Glutamatergic neuron (in vitro differentiated cells): ENCODE measurements around the gene RBM39. TPM values are rescaled to one million over a fixed set of nuclear protein-coding genes. Genes with fewer than 3 reads are reported as not detected.
A peak's percentile ranks its signal among the peaks of the same experiment; 100 is the strongest.
"Not testable (repeated sequence)": the region's sequence is repeated elsewhere in the genome, so short reads cannot be mapped to it uniquely, and the experiment has no call there.

ENCODE experiments used
- DNase-seq: peaks from one replicate; pipeline ENCODE4 v3.0.0; 2022
- H3K27ac Mint-ChIP-seq: one replicate; pipeline ENCODE4 v1.8.0; 2020; ENCODE audit warnings: mild to moderate bottlenecking, mixed read lengths, inconsistent platforms; ENCODE audit not compliant: unreplicated experiment
- H3K27me3 Mint-ChIP-seq: one replicate; pipeline ENCODE4 v1.8.0; 2020; ENCODE audit warnings: mild to moderate bottlenecking, moderate library complexity, mixed read lengths, inconsistent platforms; ENCODE audit not compliant: unreplicated experiment
- H3K36me3 Mint-ChIP-seq: one replicate; pipeline ENCODE4 v1.8.0; 2020; ENCODE audit warnings: mild to moderate bottlenecking, mixed read lengths, inconsistent platforms; ENCODE audit not compliant: unreplicated experiment
- H3K4me1 Mint-ChIP-seq: one replicate; pipeline ENCODE4 v1.8.0; 2020; ENCODE audit warnings: mild to moderate bottlenecking, low read depth, mixed read lengths, inconsistent platforms; ENCODE audit not compliant: unreplicated experiment
- H3K4me3 Mint-ChIP-seq: one replicate; pipeline ENCODE4 v1.8.0; 2020; ENCODE audit warnings: mild to moderate bottlenecking, mixed read lengths, inconsistent platforms; ENCODE audit not compliant: unreplicated experiment
- H3K9me3 Mint-ChIP-seq: one replicate; pipeline ENCODE4 v1.8.0; 2020; ENCODE audit warnings: mild to moderate bottlenecking, moderate library complexity, mixed read lengths, inconsistent platforms; ENCODE audit not compliant: unreplicated experiment
- CTCF ChIP-seq: fragments of 200-600 bp; sonication (generic); IDR thresholded peaks from one replicate; pipeline ENCODE4 v1.5.0; 2021; ENCODE audit not compliant: partially characterized antibody, unreplicated experiment
- total RNA-seq: library from RNA; stranded (reverse); fragmentation: NEBNext Ultra II Directional; extraction: Animal tissue kit (Norgen Biotek cat#: 25700); gene quantifications from one replicate; pipeline ENCODE4 v1.2.1, GENCODE V29; 2021; ENCODE audit not compliant: unreplicated experiment

RBM39 gene
- total RNA-seq, 1 donor from 2014 or later = 358 TPM

GRCh38 chr20:35710884-35711587 lies 31.0 kb downstream of the RBM39 start:
- peaks cover 2% of the 10 kb centered on the region for H3K9me3 Mint-ChIP-seq
- peak overlapping the region; percentile 59 for H3K27ac Mint-ChIP-seq
- H3K36me3 Mint-ChIP-seq = no peaks in the 10 kb centered on the region
- H3K27me3 Mint-ChIP-seq = peaks cover 3% of the 10 kb centered on the region
- peaks cover 3% of the 10 kb centered on the region for H3K4me1 Mint-ChIP-seq
- DNase-seq = no peak
- no peak for TF ChIP-seq CTCF
- H3K4me3 Mint-ChIP-seq = no peak overlapping the region

- H3K36me3 Mint-ChIP-seq = no peaks in the 10 kb centered on the region
- H3K4me1 Mint-ChIP-seq = peaks cover 3% of the 10 kb centered on the region
- H3K27ac Mint-ChIP-seq = no peak overlapping the region
- no peak for DNase-seq
- H3K4me3 Mint-ChIP-seq = no peak overlapping the region
- peaks cover 2% of the 10 kb centered on the region for H3K9me3 Mint-ChIP-seq
- peaks cover 3% of the 10 kb centered on the region for H3K27me3 Mint-ChIP-seq
- TF ChIP-seq CTCF = no peak
These were observed 32.0 kb downstream of the RBM39 start for GRCh38 chr20:35710039-35710438.

- H3K27ac Mint-ChIP-seq = no peak overlapping the region
- no peak for TF ChIP-seq CTCF
- H3K4me3 Mint-ChIP-seq = no peak overlapping the region
- peaks cover 3% of the 10 kb centered on the region for H3K27me3 Mint-ChIP-seq
- H3K4me1 Mint-ChIP-seq = peaks cover 3% of the 10 kb centered on the region
- H3K9me3 Mint-ChIP-seq = peaks cover 2% of the 10 kb centered on the region
- no peak for DNase-seq
- H3K36me3 Mint-ChIP-seq = no peaks in the 10 kb centered on the region
These were observed 32.8 kb downstream of the RBM39 start for GRCh38 chr20:35709259-35709658.

GRCh38 chr20:35708502-35708901 lies 33.6 kb downstream of the RBM39 start:
- peaks cover 3% of the 10 kb centered on the region for H3K27me3 Mint-ChIP-seq
- no peak overlapping the region for H3K4me3 Mint-ChIP-seq
- peaks cover 3% of the 10 kb centered on the region for H3K4me1 Mint-ChIP-seq
- no peak for TF ChIP-seq CTCF
- peaks cover 2% of the 10 kb centered on the region for H3K9me3 Mint-ChIP-seq
- H3K36me3 Mint-ChIP-seq = no peaks in the 10 kb centered on the region
- DNase-seq = no peak
- no peak overlapping the region for H3K27ac Mint-ChIP-seq

GRCh38 chr20:35706591-35707529 lies 35.2 kb downstream of the RBM39 start:
- H3K27me3 Mint-ChIP-seq, DNase-seq, H3K9me3 Mint-ChIP-seq, H3K36me3 Mint-ChIP-seq, H3K27ac Mint-ChIP-seq, H3K4me1 Mint-ChIP-seq, H3K4me3 Mint-ChIP-seq: not testable (repeated sequence)

GRCh38 chr20:35705894-35706293 lies 36.2 kb downstream of the RBM39 start:
- not testable (repeated sequence) for H3K9me3 Mint-ChIP-seq, DNase-seq, H3K4me3 Mint-ChIP-seq, H3K4me1 Mint-ChIP-seq, H3K27ac Mint-ChIP-seq, H3K36me3 Mint-ChIP-seq, H3K27me3 Mint-ChIP-seq
